ENCODE results near the gene PDK4.

The PDK4 gene

DNA sequence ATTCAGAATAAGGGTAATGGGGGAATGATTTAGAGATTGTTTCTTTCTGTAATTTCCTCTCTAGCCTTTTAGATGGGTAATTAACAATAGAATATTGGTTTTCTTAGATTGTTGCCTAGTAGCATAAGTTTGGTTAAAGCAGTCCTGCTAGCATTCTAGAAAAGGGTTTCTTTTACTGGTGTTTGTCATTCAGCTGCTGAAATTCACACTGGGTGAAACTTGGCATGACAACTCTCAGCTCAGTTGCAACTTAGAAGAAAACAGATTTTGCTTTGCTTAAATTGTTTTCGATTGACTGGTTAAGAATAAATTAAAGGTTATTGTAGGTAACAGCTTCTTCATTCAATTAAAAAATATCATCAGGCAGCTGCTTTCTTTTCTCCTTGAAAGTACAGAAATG is 25.1 kb upstream of the PDK4 start:
- TF ChIP-seq POLR2AphosphoS5 (IDR thresholded peaks at IDR 0.05; ENCODE audit: low read depth, low read length) (no peak), SIN3A (IDR thresholded peaks at IDR 0.05; ENCODE audit: borderline replicate concordance, insufficient read depth, low read length) (no peak), TAF1 (IDR thresholded peaks at IDR 0.05; ENCODE audit: borderline replicate concordance, insufficient read depth, low read length) (no peak), FOXP2 (optimal IDR thresholded peaks at IDR 0.05; ENCODE audit: borderline replicate concordance, extremely low read depth, extremely low read length, insufficient read depth) (no peak)

DNA sequence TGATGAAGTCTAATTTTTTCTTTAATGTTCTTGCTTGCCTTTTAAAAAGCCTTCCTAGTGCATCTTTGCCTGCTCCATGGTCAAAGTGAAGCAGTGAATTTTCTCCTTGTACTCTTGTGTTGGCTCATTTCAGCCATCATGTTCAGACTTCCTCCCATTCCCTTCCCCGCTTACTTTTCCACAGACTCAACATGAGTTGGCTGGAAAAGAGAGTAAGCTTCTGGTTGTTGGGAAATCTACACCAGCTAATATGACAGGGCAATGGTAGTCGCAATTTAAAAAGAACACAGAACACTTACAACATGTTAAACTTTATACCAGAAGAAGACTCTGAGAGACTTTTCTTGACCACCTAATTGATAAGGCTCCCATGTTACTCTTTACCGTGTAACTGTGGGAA is 24.3 kb upstream of the PDK4 start:
- TF ChIP-seq, protein P1, sequence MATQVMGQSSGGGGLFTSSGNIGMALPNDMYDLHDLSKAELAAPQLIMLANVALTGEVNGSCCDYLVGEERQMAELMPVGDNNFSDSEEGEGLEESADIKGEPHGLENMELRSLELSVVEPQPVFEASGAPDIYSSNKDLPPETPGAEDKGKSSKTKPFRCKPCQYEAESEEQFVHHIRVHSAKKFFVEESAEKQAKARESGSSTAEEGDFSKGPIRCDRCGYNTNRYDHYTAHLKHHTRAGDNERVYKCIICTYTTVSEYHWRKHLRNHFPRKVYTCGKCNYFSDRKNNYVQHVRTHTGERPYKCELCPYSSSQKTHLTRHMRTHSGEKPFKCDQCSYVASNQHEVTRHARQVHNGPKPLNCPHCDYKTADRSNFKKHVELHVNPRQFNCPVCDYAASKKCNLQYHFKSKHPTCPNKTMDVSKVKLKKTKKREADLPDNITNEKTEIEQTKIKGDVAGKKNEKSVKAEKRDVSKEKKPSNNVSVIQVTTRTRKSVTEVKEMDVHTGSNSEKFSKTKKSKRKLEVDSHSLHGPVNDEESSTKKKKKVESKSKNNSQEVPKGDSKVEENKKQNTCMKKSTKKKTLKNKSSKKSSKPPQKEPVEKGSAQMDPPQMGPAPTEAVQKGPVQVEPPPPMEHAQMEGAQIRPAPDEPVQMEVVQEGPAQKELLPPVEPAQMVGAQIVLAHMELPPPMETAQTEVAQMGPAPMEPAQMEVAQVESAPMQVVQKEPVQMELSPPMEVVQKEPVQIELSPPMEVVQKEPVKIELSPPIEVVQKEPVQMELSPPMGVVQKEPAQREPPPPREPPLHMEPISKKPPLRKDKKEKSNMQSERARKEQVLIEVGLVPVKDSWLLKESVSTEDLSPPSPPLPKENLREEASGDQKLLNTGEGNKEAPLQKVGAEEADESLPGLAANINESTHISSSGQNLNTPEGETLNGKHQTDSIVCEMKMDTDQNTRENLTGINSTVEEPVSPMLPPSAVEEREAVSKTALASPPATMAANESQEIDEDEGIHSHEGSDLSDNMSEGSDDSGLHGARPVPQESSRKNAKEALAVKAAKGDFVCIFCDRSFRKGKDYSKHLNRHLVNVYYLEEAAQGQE (IDR thresholded peaks at IDR 0.05; ENCODE audit: insufficient read depth in 1 of 2, low read depth in 2 of 2, low read length in 2 of 2): no peak
- TF ChIP-seq TAF1 (IDR thresholded peaks at IDR 0.05; ENCODE audit: borderline replicate concordance, insufficient read depth, low read length): no peak
- TF ChIP-seq POLR2AphosphoS5 (IDR thresholded peaks at IDR 0.05; ENCODE audit: low read depth, low read length): no peak
- no peak for TF ChIP-seq SIN3A (IDR thresholded peaks at IDR 0.05; ENCODE audit: borderline replicate concordance, insufficient read depth, low read length)
- TF ChIP-seq FOXP2 (optimal IDR thresholded peaks at IDR 0.05; ENCODE audit: borderline replicate concordance, extremely low read depth, extremely low read length, insufficient read depth): no peak

- TF ChIP-seq POLR2AphosphoS5 (IDR thresholded peaks at IDR 0.05; ENCODE audit: low read depth, low read length): no peak
- TF ChIP-seq FOXP2 (optimal IDR thresholded peaks at IDR 0.05; ENCODE audit: borderline replicate concordance, extremely low read depth, extremely low read length, insufficient read depth): no peak
- TF ChIP-seq TAF1 (IDR thresholded peaks at IDR 0.05; ENCODE audit: borderline replicate concordance, insufficient read depth, low read length): no peak
- TF ChIP-seq SIN3A (IDR thresholded peaks at IDR 0.05; ENCODE audit: borderline replicate concordance, insufficient read depth, low read length): no peak
- TF ChIP-seq, protein P1 (IDR thresholded peaks at IDR 0.05; ENCODE audit: insufficient read depth in 1 of 2, low read depth in 2 of 2, low read length in 2 of 2): no peak
Measured at GRCh38 chr7:95619921-95620320, 23.6 kb upstream of the PDK4 start.

- TF ChIP-seq, protein P1 (IDR thresholded peaks at IDR 0.05; ENCODE audit: insufficient read depth in 1 of 2, low read depth in 2 of 2, low read length in 2 of 2): no peak
- no peak for TF ChIP-seq TAF1 (IDR thresholded peaks at IDR 0.05; ENCODE audit: borderline replicate concordance, insufficient read depth, low read length)
- no peak for TF ChIP-seq FOXP2 (optimal IDR thresholded peaks at IDR 0.05; ENCODE audit: borderline replicate concordance, extremely low read depth, extremely low read length, insufficient read depth)
- TF ChIP-seq SIN3A (IDR thresholded peaks at IDR 0.05; ENCODE audit: borderline replicate concordance, insufficient read depth, low read length): no peak
Measured at GRCh38 chr7:95619517-95619916, 23.2 kb upstream of the PDK4 start.

DNA sequence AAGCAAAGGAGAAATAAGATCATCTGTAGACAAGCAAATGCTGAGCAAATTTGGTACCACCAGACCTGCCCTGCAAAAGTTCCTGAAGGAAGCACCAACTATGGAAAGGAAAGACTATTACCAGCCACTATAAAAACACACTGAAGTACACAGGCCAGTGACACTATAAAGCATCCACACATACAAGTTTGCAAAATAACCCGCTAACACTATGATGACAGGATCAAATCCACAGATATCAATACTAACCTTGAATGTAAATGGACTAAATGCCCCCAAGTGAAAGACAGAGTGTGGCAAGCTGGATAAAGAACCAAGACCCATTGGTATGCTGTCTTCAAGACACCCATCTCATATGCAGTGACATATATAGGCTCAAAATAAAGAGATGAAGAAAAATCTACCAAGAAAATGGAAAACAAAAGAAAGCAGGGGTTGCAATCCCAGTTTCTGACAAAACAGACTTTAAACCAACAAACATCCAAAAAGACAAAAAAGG is 18.2 kb upstream of the PDK4 start:
- TF ChIP-seq TAF1 (IDR thresholded peaks at IDR 0.05; ENCODE audit: borderline replicate concordance, insufficient read depth, low read length): no peak
- TF ChIP-seq POLR2AphosphoS5 (IDR thresholded peaks at IDR 0.05; ENCODE audit: low read depth, low read length): no peak
- no peak for TF ChIP-seq SIN3A (IDR thresholded peaks at IDR 0.05; ENCODE audit: borderline replicate concordance, insufficient read depth, low read length)
- TF ChIP-seq FOXP2 (optimal IDR thresholded peaks at IDR 0.05; ENCODE audit: borderline replicate concordance, extremely low read depth, extremely low read length, insufficient read depth): no peak
- TF ChIP-seq, protein P1 (IDR thresholded peaks at IDR 0.05; ENCODE audit: insufficient read depth in 1 of 2, low read depth in 2 of 2, low read length in 2 of 2): no peak
